GM19324 (cell line): ENCODE measurements around the gene RBM6.
"Not testable (repeated sequence)": the region's sequence is repeated elsewhere in the genome, so short reads cannot be mapped to it uniquely, and the experiment has no call there.

Experiments
- ATAC-seq: cut with Tn5 transposase; IDR thresholded peaks from one replicate; pipeline ENCODE4 v1.9.1; 2021; ENCODE audit warnings: mild to moderate bottlenecking, moderate library complexity; ENCODE audit not compliant: unreplicated experiment, low FRiP score

The RBM6 gene

DNA sequence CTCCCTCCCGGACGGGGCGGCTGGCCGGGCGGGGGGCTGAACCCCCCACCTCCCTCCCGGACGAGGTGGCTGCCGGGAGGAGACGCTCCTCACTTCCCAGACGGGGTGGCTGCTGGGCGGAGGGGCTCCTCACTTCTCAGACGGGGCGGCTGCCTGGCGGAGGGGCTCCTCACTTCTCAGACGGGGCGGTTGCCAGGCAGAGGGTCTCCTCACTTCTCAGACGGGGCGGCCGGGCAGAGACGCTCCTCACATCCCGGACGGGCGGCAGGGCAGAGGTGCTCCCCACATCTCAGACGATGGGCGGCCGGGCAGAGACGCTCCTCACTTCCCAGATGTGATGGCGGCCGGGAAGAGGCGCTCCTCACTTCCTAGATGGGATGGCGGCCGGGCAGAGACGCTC lies 145.0 kb downstream of the RBM6 start:
- not testable (repeated sequence) for ATAC-seq

DNA sequence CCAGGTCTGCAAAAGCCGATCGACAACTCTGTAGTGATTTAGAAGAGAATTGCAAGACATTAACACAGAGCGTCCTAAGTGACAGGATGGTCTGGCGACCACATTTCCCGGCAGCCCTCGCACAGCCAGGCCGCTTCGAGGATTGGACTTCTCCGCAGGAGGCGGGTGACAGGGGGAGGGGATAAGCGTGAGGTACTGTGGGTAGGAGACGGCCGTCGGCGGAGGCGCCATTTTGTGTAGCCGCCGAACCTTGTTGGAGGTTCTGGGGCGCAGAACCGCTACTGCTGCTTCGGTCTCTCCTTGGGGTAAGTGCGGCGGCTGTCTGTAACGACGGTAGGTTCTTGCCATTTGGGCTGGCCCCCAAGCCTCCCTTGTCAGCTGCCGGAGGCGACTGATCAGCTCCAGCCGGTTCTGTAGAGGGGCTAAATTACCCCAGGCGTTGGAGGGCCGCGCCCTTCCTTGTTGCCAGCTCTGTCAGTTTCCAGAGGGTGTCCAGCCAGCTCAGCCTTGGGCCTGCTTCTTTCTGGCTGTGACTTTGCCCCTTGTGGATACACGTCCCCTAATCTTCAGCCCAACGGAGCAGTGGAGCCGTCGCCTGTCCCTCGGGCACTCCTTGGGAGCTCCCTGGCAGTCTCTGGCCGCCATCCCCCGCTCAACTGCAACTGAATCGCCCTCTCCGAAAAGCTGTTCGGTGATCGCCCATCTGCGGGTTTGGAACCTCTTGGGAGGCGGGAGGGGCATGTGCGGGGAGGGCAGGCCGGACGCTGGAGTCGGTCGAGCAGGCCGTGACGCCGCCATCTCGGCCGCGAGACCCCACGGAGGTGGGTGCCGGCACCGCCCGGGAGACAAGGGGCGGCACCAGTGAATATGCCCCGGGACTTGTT lies 149.0 kb downstream of the RBM6 start, which contains the start of gene RBM5:
Gene RBM5 (plus strand): TSS at position 195 of the 884 bp plus-strand sequence. CDS start 1,516 bp downstream, outside the sequence.
- peak; percentile 94 for ATAC-seq

DNA sequence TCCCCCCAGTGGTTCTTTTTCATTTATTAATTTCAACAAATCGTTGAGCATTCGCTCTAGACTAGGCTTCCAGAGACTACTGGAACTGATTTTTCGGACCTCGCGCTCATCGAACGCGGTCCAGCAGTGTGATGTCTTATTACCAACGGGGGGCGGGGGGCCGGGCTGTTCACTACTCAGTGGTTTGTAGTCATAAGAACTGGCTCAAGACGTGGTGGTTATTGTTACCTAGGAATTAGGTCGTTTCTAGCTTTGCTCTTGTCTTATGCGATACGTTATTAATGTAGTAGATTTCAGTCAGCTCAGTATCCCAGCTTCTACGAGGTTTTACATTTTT lies 149.6 kb downstream of the RBM6 start:
- peak; percentile 15 for ATAC-seq

DNA sequence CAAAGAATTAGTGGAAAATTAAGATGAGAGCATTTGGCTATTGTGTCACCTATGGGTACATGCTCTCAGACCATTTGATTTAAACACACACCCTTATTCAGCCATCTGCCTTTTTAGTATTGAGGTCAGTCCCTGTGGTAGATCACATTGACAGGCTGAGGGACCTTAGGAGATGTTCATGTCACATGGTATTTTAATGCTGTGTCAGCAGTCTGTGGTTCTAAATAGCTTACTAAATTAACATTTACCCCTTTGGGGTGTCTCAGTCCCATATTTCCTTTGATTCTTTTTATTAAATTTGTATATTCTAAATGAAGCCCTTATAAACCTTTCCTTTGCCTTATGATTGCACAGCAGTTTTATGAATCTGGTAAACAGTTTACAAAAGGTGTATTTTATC lies 151.0 kb downstream of the RBM6 start:
- no peak for ATAC-seq

DNA sequence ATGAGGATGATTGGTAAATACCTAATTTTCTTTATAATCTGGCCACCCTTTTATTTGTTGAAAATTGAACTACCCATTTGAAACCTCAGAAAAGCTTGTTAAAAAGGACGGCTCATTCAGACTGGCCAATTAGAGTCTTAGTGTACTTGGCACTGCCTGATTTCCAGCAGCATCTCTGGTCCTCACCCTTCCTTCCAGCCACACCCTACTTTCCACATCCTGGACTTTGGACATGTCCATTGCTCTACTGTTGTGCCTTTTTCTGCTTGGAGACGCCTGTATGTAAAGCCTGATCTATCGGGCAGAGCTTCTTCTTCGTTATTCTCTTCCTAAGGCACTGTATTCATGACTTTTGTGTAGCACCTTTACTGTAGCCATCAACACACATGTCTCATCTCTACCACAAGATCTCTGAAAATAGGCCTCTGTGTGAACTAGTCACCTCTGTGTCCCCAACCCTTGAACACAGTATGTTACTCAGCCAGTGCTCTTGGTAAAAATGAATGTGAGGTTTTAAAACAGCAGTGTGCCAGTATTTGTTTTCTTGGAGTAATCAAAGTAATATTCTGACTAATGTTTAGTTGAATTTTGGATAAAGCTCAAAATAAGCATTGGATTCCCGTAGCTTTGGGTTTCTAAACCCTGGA lies 155.5 kb downstream of the RBM6 start:
- no peak for ATAC-seq

DNA sequence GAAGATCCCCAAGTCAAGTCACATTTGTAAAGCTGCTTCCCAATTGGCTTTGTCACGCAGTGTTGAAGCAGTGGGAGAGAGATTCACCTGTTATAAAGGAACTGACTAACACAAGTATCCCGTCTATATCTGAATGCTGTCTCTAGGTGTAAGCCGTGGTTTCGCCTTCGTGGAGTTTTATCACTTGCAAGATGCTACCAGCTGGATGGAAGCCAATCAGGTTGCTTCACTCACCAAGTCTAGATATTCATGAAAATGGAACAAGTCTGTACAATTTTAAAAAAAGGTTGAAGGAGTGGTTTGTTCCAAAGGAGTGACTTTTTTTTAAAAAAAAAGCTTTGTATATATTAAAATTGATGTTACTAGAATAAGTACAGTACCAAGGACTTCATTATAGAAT lies 160.4 kb downstream of the RBM6 start:
- ATAC-seq, result no peak

DNA sequence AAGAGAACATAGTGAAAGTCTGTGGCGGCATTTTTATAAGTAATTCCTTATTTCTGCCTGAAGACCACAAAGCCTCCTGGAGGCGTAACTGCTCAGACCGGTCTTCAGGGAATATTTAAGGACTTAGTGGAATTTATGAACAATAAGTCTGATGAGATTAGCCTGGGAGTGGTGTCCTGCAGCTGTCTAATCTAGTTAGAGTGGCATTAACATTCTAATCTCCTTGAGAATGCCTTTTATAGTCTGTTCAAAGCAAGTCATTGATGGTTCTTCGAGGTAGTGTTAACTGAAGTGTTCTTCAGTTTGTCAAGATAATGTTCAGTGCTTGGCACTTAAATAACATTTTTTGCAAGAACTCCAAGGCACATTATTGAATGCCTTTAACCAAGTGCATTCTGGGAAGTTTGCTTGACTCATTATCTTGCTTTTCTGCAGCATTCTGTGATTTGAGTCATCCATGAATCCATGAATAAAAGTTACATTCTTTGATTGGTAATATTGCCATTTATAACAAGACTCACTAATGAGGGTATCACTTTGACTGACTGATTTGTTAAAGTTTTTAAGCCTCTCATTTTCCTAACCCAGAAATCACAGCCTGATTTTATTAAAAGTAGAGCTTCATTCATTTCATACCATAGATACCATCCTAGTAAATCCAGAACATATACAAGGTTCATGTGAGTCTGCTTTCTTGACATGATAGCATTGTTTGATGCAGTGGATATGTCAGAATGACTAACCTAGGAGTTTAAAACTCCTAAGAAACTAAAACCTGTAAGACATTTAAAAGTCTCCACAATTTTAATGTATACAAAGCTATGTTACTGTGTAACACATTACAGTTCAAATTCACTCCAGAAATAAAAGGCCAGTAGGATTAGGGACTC lies 161.3 kb downstream of the RBM6 start:
- ATAC-seq, result no peak

DNA sequence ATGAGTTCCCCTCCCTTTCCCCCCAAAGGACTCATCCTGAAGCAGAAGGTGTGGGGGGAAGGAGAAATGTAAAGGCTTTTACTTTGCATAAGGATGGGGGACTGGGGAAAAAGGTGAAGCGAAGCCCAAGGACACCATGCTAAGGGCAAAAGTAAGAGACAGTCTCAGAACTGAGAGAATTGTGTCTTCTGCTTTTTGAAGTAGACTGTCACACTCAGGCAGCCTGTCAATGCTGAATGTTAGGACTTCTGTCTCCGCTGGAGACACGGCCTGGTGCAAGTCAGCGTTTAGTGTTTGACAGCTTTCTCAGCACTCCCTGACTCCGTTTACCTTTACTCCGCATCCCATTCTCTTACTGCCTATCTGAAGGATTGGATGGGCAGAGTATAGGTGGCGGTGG lies 162.6 kb downstream of the RBM6 start:
- ATAC-seq, result no peak

DNA sequence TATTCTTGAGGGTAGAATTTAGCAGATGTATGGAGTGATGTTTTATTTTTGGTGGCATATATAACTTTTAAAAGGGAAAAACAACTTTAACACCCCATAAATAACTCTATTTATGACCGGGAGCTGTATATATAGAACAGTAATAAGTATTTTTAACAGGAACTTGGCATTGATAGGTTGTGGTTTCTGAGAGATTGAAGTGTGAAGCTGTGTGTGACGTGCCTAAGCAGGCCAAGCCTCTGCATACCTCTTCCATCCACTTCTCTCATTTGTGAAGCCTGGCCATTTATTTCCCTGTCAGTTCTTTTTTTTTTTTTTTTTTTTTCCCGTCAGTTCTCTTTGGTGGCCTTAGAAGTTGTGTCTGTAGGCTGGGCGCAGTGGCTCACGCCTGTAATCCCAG lies 171.8 kb downstream of the RBM6 start:
- ATAC-seq, result no peak

DNA sequence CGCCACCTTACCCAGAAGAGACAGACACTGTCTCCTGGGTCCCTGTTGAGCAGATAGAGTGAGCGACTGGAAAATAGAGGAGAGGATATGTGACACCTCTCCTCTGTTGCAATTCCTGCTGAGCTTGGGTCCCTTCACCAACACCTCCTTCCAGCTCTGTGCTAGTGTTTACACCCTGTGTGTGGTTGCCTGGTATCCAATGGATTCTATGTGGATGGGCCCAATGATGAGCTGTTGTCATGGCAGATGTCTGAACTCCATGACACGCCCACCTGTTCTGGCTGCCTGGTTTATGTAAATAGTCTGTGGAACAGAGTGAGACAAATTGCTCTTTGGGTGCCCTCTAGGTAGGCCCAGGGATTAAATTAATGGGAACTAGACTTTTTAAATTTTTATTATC lies 172.5 kb downstream of the RBM6 start:
- ATAC-seq, result no peak

DNA sequence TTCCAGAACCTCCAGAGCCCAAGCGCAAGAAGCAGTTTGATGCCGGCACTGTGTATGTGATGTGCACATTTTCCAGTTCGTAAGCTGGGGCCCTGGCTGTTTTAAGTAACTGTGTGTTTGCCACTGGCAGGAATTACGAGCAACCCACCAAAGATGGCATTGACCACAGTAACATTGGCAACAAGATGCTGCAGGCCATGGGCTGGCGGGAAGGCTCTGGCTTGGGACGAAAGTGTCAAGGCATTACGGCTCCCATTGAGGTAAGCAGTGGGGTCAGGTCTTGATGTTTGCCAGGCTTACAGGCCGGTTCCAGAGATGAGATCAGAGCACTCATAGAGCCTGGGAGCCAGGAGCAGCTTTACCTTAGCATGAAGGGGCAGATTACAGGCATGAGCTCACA lies 177.2 kb downstream of the RBM6 start:
- no peak for ATAC-seq

DNA sequence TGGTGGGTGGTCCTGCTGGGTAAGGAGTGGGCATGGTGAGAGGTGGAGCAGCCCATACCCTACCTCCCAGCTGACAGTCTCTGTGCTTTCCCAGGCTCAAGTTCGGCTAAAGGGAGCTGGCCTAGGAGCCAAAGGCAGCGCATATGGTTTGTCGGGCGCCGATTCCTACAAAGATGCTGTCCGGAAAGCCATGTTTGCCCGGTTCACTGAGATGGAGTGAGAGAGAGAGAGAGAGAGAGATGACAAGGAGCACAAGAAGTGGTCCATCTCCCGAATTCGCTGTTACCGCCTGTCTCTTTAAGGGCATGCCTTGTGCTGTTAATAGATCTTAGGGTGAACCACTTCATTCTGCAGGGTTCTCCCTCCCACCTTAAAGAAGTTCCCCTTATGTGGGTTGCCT lies 178.3 kb downstream of the RBM6 start:
- no peak for ATAC-seq

DNA sequence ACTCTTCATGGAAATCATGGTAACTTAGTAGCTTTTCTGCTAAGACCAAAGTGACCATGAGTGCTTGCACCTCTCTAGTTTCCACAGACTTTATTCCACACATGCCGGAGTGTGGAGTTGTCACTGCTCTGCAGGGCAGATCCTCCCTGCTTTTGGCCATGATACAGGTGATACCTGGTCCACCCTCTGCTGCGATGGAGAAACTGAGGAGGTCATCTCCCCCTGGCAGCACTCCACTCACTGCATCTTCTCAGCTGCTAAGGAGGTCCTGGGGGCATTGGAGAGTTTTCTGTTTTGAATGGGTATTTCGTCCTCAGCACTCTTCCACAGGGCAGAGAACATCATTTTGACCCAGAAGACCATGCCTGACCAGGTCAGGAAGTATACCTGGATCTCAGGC lies 179.8 kb downstream of the RBM6 start:
- ATAC-seq, result no peak

DNA sequence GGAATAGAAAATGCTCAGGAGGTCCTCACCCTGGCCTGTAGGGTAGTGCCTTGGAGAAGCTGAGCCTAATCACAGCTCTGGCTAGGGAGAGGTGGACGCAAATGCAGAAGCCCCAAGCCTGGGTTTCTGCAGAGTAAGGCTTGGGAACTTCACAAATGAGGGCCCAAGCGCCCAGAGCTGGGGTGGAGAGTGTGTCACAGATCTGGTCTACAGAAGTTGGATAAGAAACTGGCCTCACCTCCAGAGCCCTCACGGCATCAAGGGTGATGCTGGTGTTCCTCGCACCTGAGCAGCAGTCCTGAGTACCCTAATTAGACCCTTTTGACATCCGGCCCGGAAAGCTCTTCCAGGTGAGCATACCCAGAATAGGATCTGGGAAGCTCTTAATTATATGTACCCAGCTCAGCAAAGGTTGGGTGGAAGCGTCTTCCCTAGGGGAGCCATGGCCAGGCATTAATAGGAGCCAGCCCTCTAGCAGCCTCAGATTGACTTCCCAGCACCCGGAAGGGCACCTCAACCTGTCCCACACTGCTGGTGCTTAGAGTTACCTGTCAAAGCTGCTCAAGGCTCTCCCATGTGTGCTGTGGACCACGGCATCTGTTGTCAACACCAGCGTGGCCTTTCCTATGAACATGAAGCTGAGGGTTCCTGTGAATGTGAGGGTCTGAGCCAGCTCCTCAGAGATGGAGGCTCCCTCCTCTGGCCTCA lies 180.6 kb downstream of the RBM6 start:
- ATAC-seq, result no peak

DNA sequence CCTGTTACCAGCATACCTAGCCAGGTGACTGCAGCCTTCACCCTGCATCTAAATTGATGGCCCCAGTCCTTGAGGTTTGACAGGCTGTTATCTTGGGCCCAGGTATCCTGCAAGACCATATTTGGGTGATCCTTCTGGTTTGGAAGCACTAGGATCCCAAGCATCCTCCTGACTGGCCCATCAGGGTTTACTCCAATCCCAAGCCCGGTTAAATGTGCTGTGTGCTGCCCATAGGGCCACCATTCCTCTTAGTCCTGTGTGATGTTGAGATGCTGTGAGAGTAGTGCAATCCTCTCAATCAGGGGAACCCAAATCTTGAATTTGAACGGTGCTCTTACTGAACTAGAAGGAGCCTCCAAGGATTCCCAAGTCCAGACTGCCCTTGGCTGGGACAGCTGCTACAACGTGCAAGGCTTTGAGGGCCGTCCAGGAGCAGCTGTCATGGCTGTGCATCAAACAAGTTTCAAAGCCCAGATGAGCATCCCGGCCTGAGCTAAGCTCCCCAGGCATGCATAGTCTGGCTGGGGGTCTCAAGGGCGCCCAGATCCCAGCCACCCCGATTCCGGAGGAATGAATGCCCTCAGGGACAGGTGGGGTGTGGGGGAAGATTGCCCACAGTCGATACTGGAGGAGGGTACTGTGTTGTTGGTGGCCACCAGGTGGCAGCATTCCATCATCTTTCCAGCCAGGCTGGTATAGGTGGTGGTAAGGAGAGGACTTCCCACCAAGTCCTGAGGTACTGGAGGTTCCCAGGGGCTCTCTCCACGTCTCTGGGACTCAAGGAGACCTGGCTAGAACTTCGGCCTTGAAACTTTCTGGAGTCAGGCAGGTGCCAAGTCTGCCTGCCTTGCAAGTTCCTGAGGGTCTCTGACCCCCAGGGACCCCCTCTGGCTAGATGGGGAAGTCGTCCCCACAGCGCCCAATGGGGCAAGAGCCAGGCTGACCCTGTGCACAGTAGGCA lies 181.4 kb downstream of the RBM6 start:
- ATAC-seq, result peak; percentile 41

DNA sequence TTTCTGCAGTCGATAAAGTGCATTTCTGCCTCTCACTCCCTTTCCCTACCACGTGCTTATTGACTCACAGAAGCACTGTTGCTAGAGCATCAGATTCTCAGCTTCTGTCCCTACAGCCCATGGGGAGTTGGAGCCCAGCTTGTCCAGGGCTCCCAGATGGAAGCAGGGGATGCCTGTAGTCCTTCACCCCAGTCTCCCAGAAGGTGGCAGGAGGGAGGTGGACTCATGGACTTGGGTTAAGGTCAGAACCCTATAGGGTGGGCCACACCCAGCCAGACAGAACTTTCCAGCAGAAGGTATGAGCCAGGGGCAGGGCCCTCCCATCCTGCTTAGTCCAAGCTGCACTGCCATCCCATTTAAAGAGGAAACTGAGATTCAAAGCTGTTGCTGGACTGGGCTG lies 182.1 kb downstream of the RBM6 start:
- ATAC-seq, result no peak

DNA sequence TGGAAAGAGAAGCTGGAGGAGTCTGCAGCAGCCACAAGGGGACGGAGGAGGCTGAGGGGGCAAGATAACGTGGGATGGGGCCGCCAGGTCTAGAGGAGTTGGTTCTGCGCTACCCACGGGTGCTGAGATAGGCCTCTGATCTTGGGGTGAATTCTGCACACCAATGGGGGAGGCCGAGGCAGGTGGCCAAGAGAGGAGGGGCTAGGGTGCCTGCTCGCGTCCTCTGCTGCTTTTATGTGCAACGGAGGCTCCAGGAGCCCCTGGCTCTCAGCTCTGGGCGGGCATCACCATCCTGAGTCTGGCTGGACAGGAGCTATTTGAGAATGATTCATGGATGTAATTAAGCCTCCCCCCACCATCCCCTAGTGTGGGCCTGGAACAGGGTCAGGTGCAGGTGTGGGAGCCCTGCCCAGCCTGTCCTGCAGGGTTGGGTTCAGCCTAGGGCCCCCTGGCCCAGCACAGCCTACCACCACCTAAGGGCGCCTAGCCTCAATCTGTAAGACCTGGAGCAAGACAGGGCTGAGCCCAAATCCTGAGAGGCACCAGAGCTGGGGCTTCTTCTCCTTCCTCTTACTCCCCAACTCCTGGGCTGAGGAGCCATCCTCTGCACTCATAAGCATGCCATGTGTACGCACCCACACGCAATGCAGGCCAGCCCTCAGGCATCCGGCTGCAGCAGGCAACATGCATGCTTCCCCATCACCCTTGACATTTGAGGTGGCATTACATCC lies 182.9 kb downstream of the RBM6 start:
- ATAC-seq, result no peak

DNA sequence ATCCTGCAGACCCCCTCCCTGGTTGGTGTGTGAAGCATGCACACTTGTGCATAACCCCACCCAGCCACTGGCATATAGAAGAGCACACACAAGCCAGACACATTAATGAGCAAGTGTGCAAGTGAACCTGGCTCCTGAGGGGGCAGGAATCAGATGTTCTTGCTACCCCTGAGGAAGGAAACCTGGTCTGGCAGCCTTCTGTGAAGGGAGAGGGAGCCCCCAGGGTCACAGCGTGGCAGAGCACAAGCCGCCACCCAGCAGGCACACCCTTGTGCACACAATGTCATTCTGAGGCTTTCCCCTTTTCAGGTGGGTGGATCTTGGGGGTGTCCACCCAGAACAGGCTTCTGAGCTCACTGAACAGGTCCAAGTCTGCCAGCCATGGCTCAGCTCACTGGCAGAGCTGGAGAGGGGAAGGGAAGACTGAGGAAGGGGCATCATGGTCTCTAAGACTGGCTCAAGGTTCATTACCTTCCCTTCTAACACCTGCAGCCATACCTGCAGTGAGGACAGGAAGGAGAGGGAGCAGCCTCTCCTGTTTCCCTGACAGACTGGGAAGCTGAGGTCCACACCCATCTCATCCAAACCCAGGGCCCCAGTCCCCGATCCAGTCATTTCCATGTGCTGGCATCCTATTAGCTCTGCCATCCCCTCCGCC lies 183.6 kb downstream of the RBM6 start:
- ATAC-seq, result no peak
